H1 (cell line): ENCODE results near the gene PPEF2. TPM values are rescaled to one million over a fixed set of nuclear protein-coding genes. Genes with fewer than 3 reads are reported as not detected.

Experiments
- ASH2L ChIP-seq: fragments of 200-600, 300-600 bp; sonication (generic); IDR thresholded peaks from one replicate; pipeline ENCODE4 v1.7.1; 2017; ENCODE audit warnings: low read length
- FOSL1 ChIP-seq: IDR thresholded peaks from 2 replicates; pipeline ENCODE4 v1.6.1; 2011; ENCODE audit warnings: mild to moderate bottlenecking, low read depth, low read length, moderate library complexity; ENCODE audit not compliant: insufficient read depth
- HDAC6 ChIP-seq: IDR thresholded peaks from one replicate; pipeline ENCODE4 v1.7.1; 2012; ENCODE audit warnings: low read depth, mild to moderate bottlenecking, inconsistent platforms, low read length, moderate library complexity
- SIN3A ChIP-seq, 2 experiments: IDR thresholded peaks in 1 of 2; conservative IDR thresholded peaks in 1 of 2; 2 replicates each; pipeline ENCODE4 v1.6.1; 2011 to 2012; ENCODE audit warnings: low read length in 2 of 2, improper control_type of control experiment in 1 of 2, low read depth in 1 of 2, mild to moderate bottlenecking in 1 of 2
- SRF ChIP-seq: IDR thresholded peaks from 2 replicates; pipeline ENCODE4 v1.6.1; 2011; ENCODE audit warnings: mild to moderate bottlenecking, low read depth, low read length, moderate library complexity
- TAF1 ChIP-seq: IDR thresholded peaks from 2 replicates; pipeline ENCODE4 v1.6.1; 2011; ENCODE audit warnings: mild to moderate bottlenecking, low read depth, low read length
- TEAD4 ChIP-seq: IDR thresholded peaks from 2 replicates; pipeline ENCODE4 v1.6.1; 2012; ENCODE audit warnings: low read depth, low read length, inconsistent platforms, mixed read lengths
- polyA plus RNA-seq, 7 experiments: library from polyadenylated mRNA; depleted of rRNA in 3 of 7; stranded (reverse) in 5 of 7; unstranded in 2 of 7; fragments of >200 nt in 5 of 7; fragments of 200-250 nt in 2 of 7; gene quantifications; 1 replicate in 5 of 7; 2 replicates in 1 of 7; 4 replicates in 1 of 7; pipeline versions ENCODE4 v1.2.1 to v1.2.3, GENCODE V29; 2011 to 2013; ENCODE audit warnings: missing spikeins in 2 of 7, mixed read lengths in 2 of 7
- total RNA-seq: library from RNA; stranded (reverse); fragmentation: NEBNext Ultra II Directional; extraction: Animal tissue kit (Norgen Biotek cat#: 25700); gene quantifications from 2 replicates; pipeline ENCODE4 v1.2.1, GENCODE V29; 2021

The PPEF2 gene
- total and polyA plus RNA-seq, 2 of the 8 experiments (the other 6 are each of a cell fraction or from before 2014, with no cell fraction given) = not detected

- no peak for TF ChIP-seq ASH2L
- no peak for TF ChIP-seq TEAD4
- TF ChIP-seq SRF = no peak
- TF ChIP-seq TAF1 = no peak
- TF ChIP-seq HDAC6 = no peak
- TF ChIP-seq SIN3A (conservative IDR thresholded peaks at IDR 0.05 in 1 of 2, IDR thresholded peaks at IDR 0.05 in 1 of 2; ENCODE audit: low read depth in 1 of 2, low read length in 2 of 2) = no peak
- TF ChIP-seq FOSL1 = no peak
Measured at GRCh38 chr4:75892508-75892907, 9.7 kb downstream of the PPEF2 start (continued).
